ENCODE measurements around the gene ITM2C. TPM values are rescaled to one million over a fixed set of nuclear protein-coding genes. Genes with fewer than 3 reads are reported as not detected.

The ITM2C gene
- total RNA-seq, 4 donors from 2014 or later = 4.9 to 11.2 (median 10.8) TPM

DNA sequence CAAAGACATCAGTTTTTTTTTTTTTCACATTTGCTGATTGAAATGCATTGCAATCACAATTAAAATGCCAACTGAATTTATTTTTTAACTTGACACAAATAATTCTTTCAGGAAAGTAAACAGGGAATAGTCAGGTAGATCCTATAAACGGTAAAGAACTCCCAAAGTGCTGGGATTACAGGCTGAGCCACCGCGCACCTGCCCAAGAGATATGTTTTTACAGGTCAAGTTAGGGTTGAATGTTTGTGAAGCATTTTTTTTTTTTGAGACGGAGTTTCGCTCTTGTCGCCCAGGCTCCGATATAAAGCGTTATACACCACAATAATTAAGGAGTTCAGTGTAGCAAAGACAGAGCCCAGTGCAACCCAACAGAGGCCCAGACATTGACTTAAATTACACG, 15.1 kb downstream of the ITM2C start:
- Histone ChIP-seq H3K4me1 (no peaks in the 10 kb centered on the region), H3K4me3 (no peak overlapping the region), H3K9me3 (no peaks in the 10 kb centered on the region), H3K27me3 (no peaks in the 10 kb centered on the region), H3K36me3 (no peaks in the 10 kb centered on the region), H3K27ac (no peak overlapping the region)
- ATAC-seq = no peak
- in situ Hi-C loops (cut with MboI; ENCODE audit: low sequenced_read_pairs in 4 of 4) (no loop called here), intact Hi-C loops (cut with DNase I; ENCODE audit: low total_unique reads) (no loop called here)
- DNase-seq = no peak
- no peak for TF ChIP-seq POLR2A (IDR thresholded peaks at IDR 0.05)

DNA sequence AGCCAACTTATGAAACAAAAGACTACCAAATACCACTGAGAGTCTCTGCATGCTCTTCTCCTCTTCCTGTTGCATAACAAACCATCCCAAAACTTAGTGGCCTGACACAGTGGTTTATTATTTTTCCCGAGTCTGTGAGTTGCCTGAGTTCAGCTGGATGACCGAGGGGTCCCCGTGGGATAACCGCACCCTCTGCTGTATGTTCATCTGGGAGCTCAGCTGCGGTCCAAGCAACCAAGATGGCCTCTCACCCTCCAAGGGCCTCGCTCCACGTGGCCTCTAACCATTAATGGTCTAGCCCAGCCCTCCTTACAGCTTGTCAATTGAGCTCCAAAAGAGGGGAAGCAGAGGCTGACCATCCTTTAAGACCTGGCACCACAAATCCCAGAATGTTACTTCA, 17.1 kb downstream of the ITM2C start:
- no peak for ATAC-seq
- intact Hi-C loops (cut with DNase I; ENCODE audit: low total_unique reads) = no loop called here

DNA sequence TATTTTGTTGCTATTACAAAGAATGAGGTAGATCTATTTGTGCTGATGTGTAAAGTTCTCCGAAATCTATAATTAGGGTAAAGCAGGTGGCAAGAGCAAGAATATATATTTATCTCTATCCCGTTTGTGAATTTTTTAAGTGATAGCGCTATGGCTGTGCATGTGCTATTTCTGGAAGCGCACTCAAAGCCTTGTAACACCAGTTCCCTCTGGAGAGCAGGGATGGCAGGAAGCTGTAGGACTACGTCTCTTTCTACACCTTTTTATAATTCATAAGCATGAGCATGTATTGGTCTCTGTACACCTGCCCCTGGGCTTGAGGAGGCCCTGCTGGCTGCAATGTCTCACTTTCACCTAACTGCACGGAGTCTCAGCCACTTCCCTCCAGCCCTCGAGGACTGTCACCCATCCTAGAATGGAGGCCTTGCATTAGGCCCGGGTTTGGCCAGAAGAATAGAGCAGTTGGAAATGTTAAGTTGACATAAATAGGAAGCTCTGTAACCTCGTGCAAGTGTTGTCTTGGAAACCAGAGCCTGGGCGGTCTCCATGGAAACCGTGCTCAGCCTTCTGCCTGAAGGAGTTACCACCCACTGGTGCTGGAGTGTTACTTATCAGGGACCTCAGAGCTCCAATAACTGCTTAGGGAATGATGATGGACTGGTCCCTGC, 20.9 kb downstream of the ITM2C start:
- DNase-seq (no peak), ATAC-seq (no peak)
- intact Hi-C loops (cut with DNase I; ENCODE audit: low total_unique reads) (no loop called here), in situ Hi-C loops (cut with MboI; ENCODE audit: low sequenced_read_pairs in 4 of 4) (no loop called here)
- H3K27ac ChIP-seq = no peak overlapping the region
- H3K27me3 ChIP-seq = no peaks in the 10 kb centered on the region
- no peaks in the 10 kb centered on the region for H3K4me1 ChIP-seq
- no peak overlapping the region for H3K4me3 ChIP-seq
- H3K36me3 ChIP-seq = no peaks in the 10 kb centered on the region
- TF ChIP-seq POLR2A (IDR thresholded peaks at IDR 0.05) = no peak
- TF ChIP-seq, protein P1, sequence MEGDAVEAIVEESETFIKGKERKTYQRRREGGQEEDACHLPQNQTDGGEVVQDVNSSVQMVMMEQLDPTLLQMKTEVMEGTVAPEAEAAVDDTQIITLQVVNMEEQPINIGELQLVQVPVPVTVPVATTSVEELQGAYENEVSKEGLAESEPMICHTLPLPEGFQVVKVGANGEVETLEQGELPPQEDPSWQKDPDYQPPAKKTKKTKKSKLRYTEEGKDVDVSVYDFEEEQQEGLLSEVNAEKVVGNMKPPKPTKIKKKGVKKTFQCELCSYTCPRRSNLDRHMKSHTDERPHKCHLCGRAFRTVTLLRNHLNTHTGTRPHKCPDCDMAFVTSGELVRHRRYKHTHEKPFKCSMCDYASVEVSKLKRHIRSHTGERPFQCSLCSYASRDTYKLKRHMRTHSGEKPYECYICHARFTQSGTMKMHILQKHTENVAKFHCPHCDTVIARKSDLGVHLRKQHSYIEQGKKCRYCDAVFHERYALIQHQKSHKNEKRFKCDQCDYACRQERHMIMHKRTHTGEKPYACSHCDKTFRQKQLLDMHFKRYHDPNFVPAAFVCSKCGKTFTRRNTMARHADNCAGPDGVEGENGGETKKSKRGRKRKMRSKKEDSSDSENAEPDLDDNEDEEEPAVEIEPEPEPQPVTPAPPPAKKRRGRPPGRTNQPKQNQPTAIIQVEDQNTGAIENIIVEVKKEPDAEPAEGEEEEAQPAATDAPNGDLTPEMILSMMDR (IDR thresholded peaks at IDR 0.05 in 4 of 5, conservative IDR thresholded peaks at IDR 0.05 in 1 of 5) = no peak
- no peaks in the 10 kb centered on the region for H3K9me3 ChIP-seq

More for the DNA sequence above, 17.1 kb downstream of the ITM2C start:
- TF ChIP-seq, protein P1 (IDR thresholded peaks at IDR 0.05 in 4 of 5, conservative IDR thresholded peaks at IDR 0.05 in 1 of 5) = no peak
- TF ChIP-seq POLR2A (IDR thresholded peaks at IDR 0.05) = no peak
- Histone ChIP-seq H3K27me3 (no peaks in the 10 kb centered on the region), H3K9me3 (no peaks in the 10 kb centered on the region), H3K36me3 (no peaks in the 10 kb centered on the region), H3K4me1 (no peaks in the 10 kb centered on the region), H3K4me3 (no peak overlapping the region), H3K27ac (no peak overlapping the region)
- no peak for DNase-seq
- in situ Hi-C loops (cut with MboI; ENCODE audit: low sequenced_read_pairs in 4 of 4) = no loop called here

DNA sequence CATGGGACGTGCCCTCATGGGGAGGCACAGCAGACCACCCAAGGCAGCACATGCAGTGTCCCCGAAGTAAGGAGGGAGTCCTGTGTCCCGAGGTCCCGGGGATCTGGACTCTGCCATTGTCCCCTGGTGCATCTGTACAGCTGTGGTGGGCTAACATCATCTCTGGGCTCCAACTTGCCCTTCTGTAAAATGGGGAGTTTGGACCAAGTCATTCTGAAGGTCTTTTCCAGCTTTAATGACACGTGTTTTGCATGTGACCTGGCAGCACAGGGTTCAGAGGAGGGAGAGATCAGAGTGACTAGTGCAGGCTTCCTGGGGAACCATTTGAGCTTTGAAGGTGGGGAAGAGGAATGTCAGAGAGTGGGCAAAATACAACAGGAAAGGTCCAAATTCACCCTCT, 21.5 kb downstream of the ITM2C start:
- ATAC-seq = no peak
- intact Hi-C loops (cut with DNase I; ENCODE audit: low total_unique reads) = no loop called here
- no peak overlapping the region for H3K27ac ChIP-seq
- H3K27me3 ChIP-seq = no peaks in the 10 kb centered on the region
- TF ChIP-seq, protein P1 (IDR thresholded peaks at IDR 0.05 in 4 of 5, conservative IDR thresholded peaks at IDR 0.05 in 1 of 5) = no peak
- TF ChIP-seq POLR2A (IDR thresholded peaks at IDR 0.05) = no peak
- no peaks in the 10 kb centered on the region for H3K4me1 ChIP-seq
- DNase-seq = no peak
- no peaks in the 10 kb centered on the region for H3K9me3 ChIP-seq
- H3K4me3 ChIP-seq = no peak overlapping the region
- in situ Hi-C loops (cut with MboI; ENCODE audit: low sequenced_read_pairs in 4 of 4) = no loop called here
- H3K36me3 ChIP-seq = no peaks in the 10 kb centered on the region

DNA sequence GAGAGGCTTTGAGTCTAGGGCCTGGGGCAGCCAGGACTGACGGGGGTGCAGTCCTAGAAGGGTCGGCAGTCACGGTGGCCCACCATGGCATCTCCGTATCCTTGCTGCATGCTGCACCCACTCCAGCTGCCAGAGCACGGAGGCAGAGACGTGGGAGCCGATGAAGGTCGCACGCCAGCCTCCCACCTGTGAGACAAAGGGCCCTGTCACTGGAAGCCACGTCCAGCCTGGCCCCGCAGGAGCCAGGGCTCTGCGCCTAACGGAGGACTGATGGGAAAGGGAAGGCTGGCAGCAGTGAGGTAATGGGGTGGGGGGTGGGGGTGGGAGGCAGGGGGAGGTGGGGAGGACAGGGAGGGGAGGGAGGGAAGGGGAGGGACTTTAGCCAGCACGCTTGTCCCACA, 21.9 kb downstream of the ITM2C start:
- DNase-seq (no peak), ATAC-seq (no peak)
- H3K9me3 ChIP-seq = no peaks in the 10 kb centered on the region
- H3K36me3 ChIP-seq = no peaks in the 10 kb centered on the region
- in situ Hi-C loops (cut with MboI; ENCODE audit: low sequenced_read_pairs in 4 of 4) = no loop called here
- TF ChIP-seq POLR2A (IDR thresholded peaks at IDR 0.05) = no peak
- TF ChIP-seq, protein P1 (IDR thresholded peaks at IDR 0.05 in 4 of 5, conservative IDR thresholded peaks at IDR 0.05 in 1 of 5) = no peak
- no peaks in the 10 kb centered on the region for H3K4me1 ChIP-seq
- no peak overlapping the region for H3K27ac ChIP-seq
- H3K4me3 ChIP-seq = no peak overlapping the region
- no peaks in the 10 kb centered on the region for H3K27me3 ChIP-seq
- intact Hi-C loops (cut with DNase I; ENCODE audit: low total_unique reads) = no loop called here

Data from gastrocnemius medialis (tissue), 4 donors.